K562 (cell line): ENCODE measurements around the gene LRRC4C.

Source experiments
- CHD2 ChIP-seq: IDR thresholded peaks from 2 replicates; pipeline ENCODE4 v1.6.1; 2011; ENCODE audit warnings: low read depth, low read length
- FOXA1 ChIP-seq: fragments of 450-650 bp; IDR thresholded peaks from 2 replicates; pipeline ENCODE4 v1.6.1; 2016; ENCODE audit warnings: mild to moderate bottlenecking, borderline replicate concordance
- FOXM1 ChIP-seq, 2 experiments: fragments of 450-650 bp in 1 of 2; sonication (generic) in 1 of 2; formaldehyde crosslinking in 1 of 2; IDR thresholded peaks; 2 replicates each; pipeline versions ENCODE4 v1.6.1 to v1.9.0; 2017 to 2022; ENCODE audit warnings: low read depth in 2 of 2, mild to moderate bottlenecking in 2 of 2, missing genetic modification reagents in 1 of 2, moderate library complexity in 1 of 2
- KAT2B ChIP-seq: IDR thresholded peaks from one replicate; pipeline ENCODE4 v1.6.1; 2012; ENCODE audit warnings: low read depth, mild to moderate bottlenecking, control low read depth, inconsistent platforms, low read length, moderate library complexity
- MAX ChIP-seq: sonication (generic); formaldehyde crosslinking; IDR thresholded peaks from 2 replicates; pipeline ENCODE4 v1.9.0; 2022; ENCODE audit warnings: mild to moderate bottlenecking, missing genetic modification reagents
- MYC ChIP-seq, 2 experiments: fragments of 250-450 bp in 1 of 2; sonication (Bioruptor Pico) in 1 of 2; IDR thresholded peaks; 2 replicates each; pipeline versions ENCODE4 v1.5.1 to v1.6.1; 2012 to 2021; ENCODE audit warnings: low read depth in 2 of 2, borderline replicate concordance in 1 of 2, improper control_type of control experiment in 1 of 2, low read length in 1 of 2, mild to moderate bottlenecking in 1 of 2, moderate library complexity in 1 of 2
- TCF7 ChIP-seq: sonication (generic); IDR thresholded peaks from 2 replicates; pipeline ENCODE4 v1.6.1; 2016; ENCODE audit warnings: antibody characterized with exemption, borderline replicate concordance
- ZFX ChIP-seq: sonication (generic); formaldehyde crosslinking; IDR thresholded peaks from 2 replicates; pipeline ENCODE4 v1.8.0; 2022; ENCODE audit warnings: mild to moderate bottlenecking, missing genetic modification reagents, moderate library complexity
- TF ChIP-seq, protein P1 (sequence below), 3 experiments: IDR thresholded peaks in 2 of 3; conservative IDR thresholded peaks in 1 of 3; 2 replicates each; pipeline ENCODE4 v1.5.1; 2011 to 2012; ENCODE audit warnings: low read length in 3 of 3, mild to moderate bottlenecking in 3 of 3, control low read depth in 2 of 3, improper control_type of control experiment in 1 of 3, inconsistent platforms in 1 of 3, low read depth in 1 of 3, mixed read lengths in 1 of 3, moderate library complexity in 1 of 3; ENCODE audit not compliant: insufficient read depth in 2 of 3
- TF ChIP-seq, protein P2 (sequence below): sonication (generic); formaldehyde crosslinking; IDR thresholded peaks from 2 replicates; pipeline ENCODE4 v1.8.1; 2022; ENCODE audit warnings: missing genetic modification reagents

DNA sequence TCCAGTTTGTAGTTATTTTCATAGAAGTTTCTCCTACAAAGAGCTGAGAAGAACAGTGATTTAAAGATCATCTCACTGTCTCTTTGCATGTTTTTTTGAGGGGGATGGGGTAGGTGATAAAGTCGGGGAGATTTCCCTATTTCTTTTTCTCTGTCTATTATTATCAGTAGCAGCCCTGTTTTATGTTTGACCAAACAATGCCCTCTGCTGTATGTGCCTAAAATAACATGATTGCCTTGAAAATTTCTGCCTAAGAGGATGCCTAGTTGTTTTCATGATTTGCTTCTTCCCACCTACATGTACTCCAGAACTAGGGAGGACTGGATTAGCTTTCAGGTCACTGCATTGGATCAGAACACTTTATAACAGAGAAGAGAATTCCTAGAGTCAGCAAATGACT is 1330.2 kb downstream of the LRRC4C start:
- TF ChIP-seq TCF7 (no peak), FOXM1 (IDR thresholded peaks at IDR 0.05; ENCODE audit: low read depth) (no peak), FOXM1 (CRISPR knock-in tag; IDR thresholded peaks at IDR 0.05; ENCODE audit: low read depth) (no peak), MYC (IDR thresholded peaks at IDR 0.05; ENCODE audit: low read depth, low read length) (no peak), MYC (CRISPR knock-in tag; IDR thresholded peaks at IDR 0.05; ENCODE audit: borderline replicate concordance, low read depth) (no peak), KAT2B (no peak), MAX (CRISPR knock-in tag) (no peak), ZFX (CRISPR knock-in tag) (no peak), CHD2 (no peak), FOXA1 (no peak)
- TF ChIP-seq, protein P1, sequence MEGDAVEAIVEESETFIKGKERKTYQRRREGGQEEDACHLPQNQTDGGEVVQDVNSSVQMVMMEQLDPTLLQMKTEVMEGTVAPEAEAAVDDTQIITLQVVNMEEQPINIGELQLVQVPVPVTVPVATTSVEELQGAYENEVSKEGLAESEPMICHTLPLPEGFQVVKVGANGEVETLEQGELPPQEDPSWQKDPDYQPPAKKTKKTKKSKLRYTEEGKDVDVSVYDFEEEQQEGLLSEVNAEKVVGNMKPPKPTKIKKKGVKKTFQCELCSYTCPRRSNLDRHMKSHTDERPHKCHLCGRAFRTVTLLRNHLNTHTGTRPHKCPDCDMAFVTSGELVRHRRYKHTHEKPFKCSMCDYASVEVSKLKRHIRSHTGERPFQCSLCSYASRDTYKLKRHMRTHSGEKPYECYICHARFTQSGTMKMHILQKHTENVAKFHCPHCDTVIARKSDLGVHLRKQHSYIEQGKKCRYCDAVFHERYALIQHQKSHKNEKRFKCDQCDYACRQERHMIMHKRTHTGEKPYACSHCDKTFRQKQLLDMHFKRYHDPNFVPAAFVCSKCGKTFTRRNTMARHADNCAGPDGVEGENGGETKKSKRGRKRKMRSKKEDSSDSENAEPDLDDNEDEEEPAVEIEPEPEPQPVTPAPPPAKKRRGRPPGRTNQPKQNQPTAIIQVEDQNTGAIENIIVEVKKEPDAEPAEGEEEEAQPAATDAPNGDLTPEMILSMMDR (IDR thresholded peaks at IDR 0.05 in 2 of 3, conservative IDR thresholded peaks at IDR 0.05 in 1 of 3; ENCODE audit: insufficient read depth in 2 of 3, low read depth in 1 of 3, low read length in 3 of 3), result no peak
- TF ChIP-seq, protein P2, sequence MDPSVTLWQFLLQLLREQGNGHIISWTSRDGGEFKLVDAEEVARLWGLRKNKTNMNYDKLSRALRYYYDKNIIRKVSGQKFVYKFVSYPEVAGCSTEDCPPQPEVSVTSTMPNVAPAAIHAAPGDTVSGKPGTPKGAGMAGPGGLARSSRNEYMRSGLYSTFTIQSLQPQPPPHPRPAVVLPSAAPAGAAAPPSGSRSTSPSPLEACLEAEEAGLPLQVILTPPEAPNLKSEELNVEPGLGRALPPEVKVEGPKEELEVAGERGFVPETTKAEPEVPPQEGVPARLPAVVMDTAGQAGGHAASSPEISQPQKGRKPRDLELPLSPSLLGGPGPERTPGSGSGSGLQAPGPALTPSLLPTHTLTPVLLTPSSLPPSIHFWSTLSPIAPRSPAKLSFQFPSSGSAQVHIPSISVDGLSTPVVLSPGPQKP (CRISPR knock-in tag), result no peak
